ENCODE results near the gene UBXN6.

The UBXN6 gene

GRCh38 chr19:4495471-4495870 is 37.9 kb upstream of the UBXN6 start:
- Histone ChIP-seq H3K9me3 (peaks cover 6% of the 10 kb centered on the region; the same call in 1 of the 2 replicates), H3K4me3 (ENCODE audit: low read depth, low read length) (no peak overlapping the region), H3K4me1 (no peaks in the 10 kb centered on the region), H3K36me3 (peaks cover 64% of the 10 kb centered on the region), H3K27me3 (no peaks in the 10 kb centered on the region)
- DNase-seq, result no peak
- no peak for TF ChIP-seq CTCF (IDR thresholded peaks at IDR 0.05; ENCODE audit: low read depth, low read length)

GRCh38 chr19:4494691-4495064 is 37.1 kb upstream of the UBXN6 start:
- Histone ChIP-seq H3K27me3 (no peaks in the 10 kb centered on the region), H3K4me3 (ENCODE audit: low read depth, low read length) (no peak overlapping the region), H3K36me3 (peaks cover 70% of the 10 kb centered on the region), H3K9me3 (peaks cover 6% of the 10 kb centered on the region; the same call in 1 of the 2 replicates), H3K4me1 (no peaks in the 10 kb centered on the region)
- DNase-seq, result no peak
- TF ChIP-seq CTCF (IDR thresholded peaks at IDR 0.05; ENCODE audit: low read depth, low read length), result no peak

- no peaks in the 10 kb centered on the region for H3K27me3 ChIP-seq
- DNase-seq, result no peak
- no peaks in the 10 kb centered on the region for H3K4me1 ChIP-seq
- H3K9me3 ChIP-seq, result peaks cover 6% of the 10 kb centered on the region; the same call in 1 of the 2 replicates
- H3K36me3 ChIP-seq, result peaks cover 76% of the 10 kb centered on the region
- H3K4me3 ChIP-seq (ENCODE audit: low read depth, low read length), result no peak overlapping the region
- no peak for TF ChIP-seq CTCF (IDR thresholded peaks at IDR 0.05; ENCODE audit: low read depth, low read length)
These were observed 36.5 kb upstream of the UBXN6 start for GRCh38 chr19:4493929-4494690.

- Histone ChIP-seq H3K4me3 (ENCODE audit: low read depth, low read length) (no peak overlapping the region), H3K36me3 (peaks cover 78% of the 10 kb centered on the region), H3K27me3 (no peaks in the 10 kb centered on the region), H3K4me1 (no peaks in the 10 kb centered on the region), H3K9me3 (peaks cover 6% of the 10 kb centered on the region; the same call in 1 of the 2 replicates)
- DNase-seq, result no peak
- no peak for TF ChIP-seq CTCF (IDR thresholded peaks at IDR 0.05; ENCODE audit: low read depth, low read length)
These were observed 35.7 kb upstream of the UBXN6 start for GRCh38 chr19:4493104-4493928.

GRCh38 chr19:4492337-4493103 is 34.9 kb upstream of the UBXN6 start:
- Histone ChIP-seq H3K9me3 (peaks cover 6% of the 10 kb centered on the region; the same call in 1 of the 2 replicates), H3K4me1 (no peaks in the 10 kb centered on the region), H3K4me3 (ENCODE audit: low read depth, low read length) (no peak overlapping the region), H3K36me3 (peaks cover 72% of the 10 kb centered on the region), H3K27me3 (no peaks in the 10 kb centered on the region)
- no peak for DNase-seq
- no peak for TF ChIP-seq CTCF (IDR thresholded peaks at IDR 0.05; ENCODE audit: low read depth, low read length)
